Nephron progenitor cell (in vitro differentiated cells): ENCODE results near the gene WNT4.
A peak's percentile ranks its signal among the peaks of the same experiment; 100 is the strongest.

Experiments
- DNase-seq: peaks from one replicate; pipeline ENCODE4 v3.0.0; 2021
- H3K27ac Mint-ChIP-seq: 2 replicates; pipeline ENCODE4 v1.8.0; 2021; ENCODE audit warnings: mild to moderate bottlenecking, moderate library complexity, mixed read lengths
- H3K27me3 Mint-ChIP-seq: 2 replicates; pipeline ENCODE4 v1.8.0; 2021; ENCODE audit warnings: mild to moderate bottlenecking, low read depth, mixed read lengths; ENCODE audit not compliant: poor library complexity
- H3K36me3 Mint-ChIP-seq: 2 replicates; pipeline ENCODE4 v1.8.0; 2021; ENCODE audit warnings: low read depth, mixed read lengths
- H3K4me1 Mint-ChIP-seq: 2 replicates; pipeline ENCODE4 v1.8.0; 2021; ENCODE audit warnings: mixed read lengths
- H3K4me3 Mint-ChIP-seq: 2 replicates; pipeline ENCODE4 v1.8.0; 2021; ENCODE audit warnings: mild to moderate bottlenecking, moderate library complexity, mixed read lengths
- H3K9me3 Mint-ChIP-seq: 2 replicates; pipeline ENCODE4 v1.8.0; 2021; ENCODE audit warnings: mild to moderate bottlenecking, moderate library complexity, mixed read lengths
- CTCF ChIP-seq: fragments of 200-600 bp; sonication (generic); IDR thresholded peaks from 2 replicates; pipeline ENCODE4 v1.5.0; 2021; ENCODE audit warnings: antibody characterized with exemption

Gene WNT4

GRCh38 chr1:22110016-22110415 lies 32.9 kb downstream of the WNT4 start:
- Mint-ChIP-seq H3K4me1 (peaks cover 49% of the 10 kb centered on the region), H3K36me3 (peaks cover 30% of the 10 kb centered on the region), H3K4me3 (no peak overlapping the region), H3K27me3 (no peaks in the 10 kb centered on the region), H3K9me3 (no peaks in the 10 kb centered on the region), H3K27ac (no peak overlapping the region)
- no peak for DNase-seq
- TF ChIP-seq CTCF = no peak

DNA sequence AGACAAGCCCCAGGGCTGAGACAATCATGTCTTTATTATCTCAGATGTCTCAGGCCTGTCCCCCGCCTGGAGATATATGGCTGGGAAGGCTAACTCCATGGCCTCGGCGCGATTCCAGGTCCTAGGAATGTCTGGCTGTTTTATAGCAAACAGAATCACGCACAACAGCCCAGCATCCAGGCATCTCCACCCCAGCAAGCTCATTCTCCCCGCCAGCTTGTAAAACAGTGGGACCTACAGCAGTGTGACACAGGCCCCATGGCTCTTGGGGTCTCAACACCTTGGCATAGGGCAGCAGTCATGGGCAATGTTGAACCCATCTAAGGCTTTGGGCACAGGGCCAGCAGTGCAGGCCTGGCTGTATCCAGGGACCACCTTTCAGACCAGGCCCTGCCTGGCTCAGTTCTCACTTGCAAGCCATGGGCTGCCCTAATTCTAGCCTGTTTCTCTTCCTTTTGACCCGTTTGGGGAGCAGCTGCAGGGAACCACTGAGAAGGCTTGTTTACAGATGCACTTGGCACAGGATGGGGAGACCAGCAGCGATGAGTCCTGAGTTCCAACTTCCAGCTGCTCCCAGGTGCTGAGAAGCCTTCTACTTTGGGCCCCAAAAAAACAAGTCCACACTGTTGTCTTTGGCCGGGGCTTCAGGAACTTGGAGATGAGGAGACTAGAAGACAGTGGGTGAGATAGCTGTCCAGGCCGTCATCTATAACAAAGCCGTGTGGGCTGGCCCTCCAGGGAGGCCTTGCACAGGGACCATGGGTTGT lies 34.4 kb downstream of the WNT4 start:
- peaks cover 45% of the 10 kb centered on the region for H3K36me3 Mint-ChIP-seq
- no peak for DNase-seq
- no peaks in the 10 kb centered on the region for H3K27me3 Mint-ChIP-seq
- H3K4me1 Mint-ChIP-seq = peaks cover 37% of the 10 kb centered on the region
- H3K4me3 Mint-ChIP-seq = no peak overlapping the region
- H3K27ac Mint-ChIP-seq = peak overlapping the region; percentile 87
- no peaks in the 10 kb centered on the region for H3K9me3 Mint-ChIP-seq
- TF ChIP-seq CTCF = no peak

- peaks cover 24% of the 10 kb centered on the region for H3K4me1 Mint-ChIP-seq
- no peak for TF ChIP-seq CTCF
- no peaks in the 10 kb centered on the region for H3K9me3 Mint-ChIP-seq
- H3K36me3 Mint-ChIP-seq = peaks cover 40% of the 10 kb centered on the region
- no peak overlapping the region for H3K27ac Mint-ChIP-seq
- no peak for DNase-seq
- no peak overlapping the region for H3K4me3 Mint-ChIP-seq
- H3K27me3 Mint-ChIP-seq = no peaks in the 10 kb centered on the region
These were observed 35.8 kb downstream of the WNT4 start for GRCh38 chr1:22107126-22107525.

GRCh38 chr1:22105611-22106207 lies 37.2 kb downstream of the WNT4 start:
- Mint-ChIP-seq H3K36me3 (peaks cover 40% of the 10 kb centered on the region), H3K27me3 (no peaks in the 10 kb centered on the region), H3K4me1 (peaks cover 24% of the 10 kb centered on the region), H3K9me3 (no peaks in the 10 kb centered on the region), H3K4me3 (no peak overlapping the region), H3K27ac (no peak overlapping the region)
- peak; percentile 89 for TF ChIP-seq CTCF
- DNase-seq = peak; percentile 28

DNA sequence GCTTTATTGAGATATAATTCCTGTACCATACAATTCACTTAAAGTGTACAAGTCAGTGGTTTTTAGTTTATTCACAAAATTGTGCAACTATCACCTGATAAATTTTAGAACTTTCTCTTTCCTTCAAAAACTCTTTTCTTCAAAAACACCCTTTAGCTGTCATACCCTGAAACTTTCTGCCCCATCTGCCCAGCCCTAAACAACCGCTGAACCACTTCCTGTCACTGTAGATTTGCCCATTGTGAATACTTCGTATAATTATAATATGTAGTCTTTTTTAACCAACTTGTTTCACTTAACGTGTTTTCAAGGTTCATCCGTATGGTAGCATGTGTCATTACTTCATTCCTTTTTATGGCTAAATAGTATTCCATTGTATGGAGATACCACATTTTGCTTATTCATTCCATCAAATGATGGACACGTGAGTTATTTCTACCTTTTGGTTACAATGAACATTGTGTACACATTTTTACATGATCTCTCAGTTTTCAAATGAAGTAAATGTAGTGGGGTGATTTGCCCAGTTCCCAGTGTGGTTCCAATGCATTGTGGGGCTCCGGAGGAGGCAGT lies 37.9 kb downstream of the WNT4 start:
- H3K27me3 Mint-ChIP-seq = no peaks in the 10 kb centered on the region
- no peak for TF ChIP-seq CTCF
- DNase-seq = no peak
- no peak overlapping the region for H3K4me3 Mint-ChIP-seq
- no peaks in the 10 kb centered on the region for H3K9me3 Mint-ChIP-seq
- no peak overlapping the region for H3K27ac Mint-ChIP-seq
- H3K36me3 Mint-ChIP-seq = peaks cover 40% of the 10 kb centered on the region
- peaks cover 24% of the 10 kb centered on the region for H3K4me1 Mint-ChIP-seq
